GM21390 (cell line): ENCODE measurements around the gene SNX21.
"Not testable (repeated sequence)": the region's sequence is repeated elsewhere in the genome, so short reads cannot be mapped to it uniquely, and the experiment has no call there.

Experiments
- ATAC-seq: cut with Tn5 transposase; IDR thresholded peaks from one replicate; pipeline ENCODE4 v1.9.1; 2021; ENCODE audit not compliant: unreplicated experiment

SNX21 gene, protein sequence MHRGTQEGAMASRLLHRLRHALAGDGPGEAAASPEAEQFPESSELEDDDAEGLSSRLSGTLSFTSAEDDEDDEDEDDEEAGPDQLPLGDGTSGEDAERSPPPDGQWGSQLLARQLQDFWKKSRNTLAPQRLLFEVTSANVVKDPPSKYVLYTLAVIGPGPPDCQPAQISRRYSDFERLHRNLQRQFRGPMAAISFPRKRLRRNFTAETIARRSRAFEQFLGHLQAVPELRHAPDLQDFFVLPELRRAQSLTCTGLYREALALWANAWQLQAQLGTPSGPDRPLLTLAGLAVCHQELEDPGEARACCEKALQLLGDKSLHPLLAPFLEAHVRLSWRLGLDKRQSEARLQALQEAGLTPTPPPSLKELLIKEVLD

DNA sequence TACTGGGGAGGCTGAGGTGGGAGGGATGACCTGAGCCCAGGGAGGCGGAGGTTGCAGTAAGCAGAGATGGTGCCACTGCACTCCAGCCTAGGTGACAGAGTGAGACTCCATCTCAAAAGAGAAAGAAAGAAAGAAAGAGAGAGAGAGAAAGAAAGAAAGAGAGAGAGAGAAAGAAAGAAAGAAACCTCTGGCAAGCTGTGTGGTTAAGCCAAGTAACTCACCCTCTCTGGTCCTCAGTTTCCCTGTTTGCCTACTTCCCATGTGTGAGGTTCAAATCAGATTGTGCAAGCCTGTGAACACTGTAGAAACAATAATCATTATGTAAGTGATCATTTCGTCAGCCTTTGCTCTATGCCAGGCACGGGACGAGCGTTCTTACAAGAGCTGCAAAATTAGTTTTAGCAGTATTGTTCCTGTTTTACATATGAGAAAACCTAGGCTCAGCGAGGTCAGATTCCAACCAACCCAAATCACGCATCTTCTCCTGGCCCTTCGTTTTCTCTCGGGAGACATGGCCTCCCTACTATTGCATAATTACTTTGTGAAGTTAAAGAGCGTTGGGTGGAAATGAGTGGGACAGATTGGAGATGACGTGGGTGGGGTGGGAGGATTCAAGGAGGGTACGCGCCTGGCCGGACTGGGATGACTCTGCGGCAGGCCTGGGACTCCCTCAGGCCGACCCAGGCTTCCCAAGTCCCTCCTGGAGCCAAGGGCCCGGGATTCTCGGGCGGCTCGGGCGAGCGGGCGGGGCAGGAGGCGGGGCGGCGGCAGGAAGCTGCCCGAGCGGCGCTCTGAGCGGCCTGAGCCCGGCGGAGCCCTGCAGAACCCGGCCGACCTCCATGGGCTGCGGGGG is at the start of gene SNX21:
TSS of gene SNX21 (plus strand) at position 770 of the 853 bp plus-strand sequence. CDS start 121 bp downstream, outside the sequence.
- no peak for ATAC-seq

DNA sequence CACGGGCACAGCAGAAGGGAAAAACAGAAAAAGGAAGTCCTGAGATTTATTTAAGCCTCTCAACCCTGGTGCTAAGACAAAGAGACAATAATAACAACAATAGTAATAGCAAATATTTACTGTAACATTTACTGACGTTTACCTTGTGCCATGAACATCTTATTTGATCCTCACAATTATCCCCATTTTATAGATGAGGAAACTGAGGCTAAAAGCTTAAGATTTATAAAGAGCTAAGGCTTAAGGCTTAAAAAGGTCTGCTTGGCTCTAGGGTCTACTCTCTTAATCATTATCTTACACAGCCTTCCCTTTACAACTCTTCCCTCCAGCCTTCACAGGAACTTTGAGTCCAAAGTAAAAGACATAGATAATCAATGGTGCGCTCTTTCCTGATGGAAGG is 45.2 kb upstream of the SNX21 start:
- no peak for ATAC-seq

DNA sequence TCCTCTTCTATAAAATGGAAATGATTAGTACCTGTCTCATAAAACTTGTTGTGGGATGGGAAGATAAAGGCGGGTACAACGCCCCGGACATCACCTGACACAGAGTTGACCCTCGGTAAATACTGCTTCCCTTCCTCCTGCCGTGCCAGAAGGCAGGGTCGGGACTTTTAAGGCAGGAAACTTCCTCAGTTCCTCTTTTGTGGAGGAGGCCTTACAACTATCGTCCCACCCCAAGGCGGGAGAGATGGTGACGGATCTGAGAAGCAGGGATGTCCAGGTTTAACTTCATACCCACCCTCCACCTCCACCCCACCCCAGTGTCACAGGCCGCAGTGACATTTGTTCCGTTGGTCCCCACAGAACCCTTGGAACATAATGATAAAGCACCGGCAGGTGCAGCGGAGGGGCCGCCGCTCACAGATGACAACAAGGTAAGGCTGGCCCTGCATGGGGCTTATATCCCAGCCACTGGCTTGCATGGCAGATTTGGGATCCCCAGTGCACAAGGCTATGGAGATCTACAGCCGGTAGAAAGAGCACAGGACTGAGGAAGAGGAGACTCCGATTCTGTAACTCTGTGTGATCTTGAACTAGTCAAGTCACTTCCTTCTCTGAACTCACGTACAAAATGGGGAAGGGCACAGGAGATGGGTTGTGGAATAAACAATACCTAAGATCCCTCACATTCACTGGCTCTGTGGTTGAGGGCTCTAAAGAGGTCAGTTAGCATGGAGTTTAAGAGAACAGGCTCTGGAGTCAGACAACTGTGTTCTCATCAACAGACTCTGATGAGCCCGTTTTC is 41.1 kb upstream of the SNX21 start:
- ATAC-seq, result peak; percentile 15

DNA sequence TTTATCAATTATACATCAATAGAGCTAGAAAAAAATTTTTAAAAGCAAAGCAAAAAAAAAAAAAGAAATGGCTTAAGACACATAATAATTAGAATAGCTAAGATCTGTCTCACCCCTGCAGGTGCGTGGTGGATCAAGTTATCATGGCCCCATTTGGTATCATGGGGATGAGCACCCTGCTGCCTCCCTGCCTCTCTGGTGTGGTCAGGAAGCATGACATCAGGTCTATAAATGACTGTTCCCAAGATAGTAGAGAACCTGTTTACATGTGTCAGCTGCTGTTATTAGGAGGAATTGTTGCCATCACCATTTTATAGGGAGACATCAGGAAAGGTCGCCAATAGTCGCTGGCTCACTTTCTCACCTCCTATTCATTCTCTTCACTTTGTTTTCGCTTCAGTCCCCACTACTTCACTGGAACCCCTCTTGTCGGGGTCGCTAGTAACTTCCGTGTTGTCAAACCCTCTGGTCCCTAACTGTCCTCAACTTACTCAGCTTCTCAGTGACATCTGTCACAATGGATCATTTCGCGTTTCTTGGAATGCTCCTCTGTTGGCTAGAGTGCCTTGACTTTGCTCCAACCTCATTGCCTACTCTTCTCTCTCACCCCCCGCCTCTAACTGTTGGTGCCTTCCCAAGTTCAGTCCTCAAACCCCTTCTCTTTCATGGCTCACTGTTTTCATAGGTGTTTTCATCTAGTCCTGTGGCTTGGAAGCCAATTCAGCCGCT is 37.1 kb upstream of the SNX21 start:
- no peak for ATAC-seq

DNA sequence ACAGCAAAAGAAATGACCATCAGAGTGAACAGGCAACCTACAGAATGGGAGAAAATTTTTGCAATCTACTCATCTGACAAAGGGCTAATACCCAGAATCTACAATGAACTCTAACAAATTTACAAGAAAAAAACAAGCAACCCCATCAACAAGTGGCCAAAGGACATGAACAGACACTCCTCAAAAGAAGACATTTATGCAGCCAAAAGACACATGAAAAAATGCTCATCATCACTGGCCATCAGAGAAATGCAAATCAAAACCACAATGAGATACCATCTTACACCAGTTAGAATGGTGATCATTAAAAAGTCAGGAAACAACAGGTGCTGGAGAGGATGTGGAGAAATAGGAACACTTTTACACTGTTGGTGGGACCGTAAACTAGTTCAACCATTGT is 36.1 kb upstream of the SNX21 start:
- not testable (repeated sequence) for ATAC-seq

DNA sequence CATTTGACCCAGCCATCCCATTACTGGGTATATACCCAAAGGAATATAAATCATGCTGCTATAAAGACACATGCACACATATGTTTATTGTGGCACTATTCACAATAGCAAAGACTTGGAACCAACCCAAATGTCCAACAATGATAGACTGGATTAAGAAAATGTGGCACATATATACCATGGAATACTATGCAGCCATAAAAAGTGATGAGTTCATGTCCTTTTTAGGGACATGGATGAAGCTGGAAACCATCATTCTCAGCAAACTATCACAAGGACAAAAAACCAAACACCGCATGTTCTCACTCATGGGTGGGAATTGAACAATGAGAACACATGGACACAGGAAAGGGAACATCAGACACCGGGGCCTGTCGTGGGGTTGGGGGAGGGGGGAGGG is 35.6 kb upstream of the SNX21 start:
- not testable (repeated sequence) for ATAC-seq

DNA sequence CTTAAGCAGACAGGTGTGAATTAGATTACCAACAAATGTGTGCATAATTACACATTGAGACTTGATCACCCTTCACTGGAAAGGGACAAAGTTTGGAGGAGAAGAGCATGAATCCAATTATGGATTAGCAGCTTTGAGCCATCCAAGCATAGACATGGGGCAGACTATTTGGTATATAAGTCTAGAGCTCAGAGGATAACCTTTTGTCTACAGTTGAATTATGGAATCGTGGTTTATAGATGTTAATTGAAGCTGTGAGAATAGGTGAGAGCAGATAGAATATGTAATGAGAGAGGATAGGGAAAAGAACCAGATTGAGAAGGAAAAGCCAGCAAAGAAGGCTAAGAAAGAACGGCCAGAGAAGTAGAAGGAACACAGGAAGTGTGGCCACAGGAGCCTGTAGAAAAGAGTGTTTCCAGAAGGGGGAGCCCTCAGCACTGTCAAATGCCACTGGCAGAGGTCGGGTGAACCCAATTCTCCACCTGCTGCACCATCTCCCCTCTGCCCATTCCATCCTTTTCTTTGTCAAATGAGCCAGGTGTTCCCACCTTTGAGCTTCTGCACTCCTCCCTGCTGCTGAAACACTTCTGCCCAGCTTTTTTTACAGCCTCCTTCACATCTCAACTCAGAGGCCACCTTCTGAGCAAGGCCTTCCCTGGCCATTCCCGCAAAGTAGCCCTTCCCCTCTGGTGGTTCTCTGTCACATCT is 34.5 kb upstream of the SNX21 start:
- ATAC-seq, result peak; percentile 53

DNA sequence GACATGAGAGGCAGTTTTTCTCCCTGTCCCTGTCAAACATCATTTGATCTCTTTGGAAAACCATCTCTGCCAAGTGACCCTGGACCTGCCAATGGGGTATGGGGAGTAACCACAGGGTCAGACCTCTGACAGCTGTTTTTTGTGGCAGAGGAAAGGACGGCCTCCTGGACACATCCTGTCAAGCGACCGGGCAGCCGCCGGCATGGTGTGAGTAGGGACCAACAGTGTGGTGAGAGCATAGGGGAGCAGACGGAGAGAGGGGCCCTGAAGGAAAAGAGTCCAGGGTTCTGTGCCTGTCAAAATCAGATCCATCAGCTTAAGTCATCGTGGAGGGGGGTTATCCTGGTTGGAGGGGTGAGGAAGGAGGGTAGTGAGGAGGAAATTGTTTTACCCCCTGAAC is 31.7 kb upstream of the SNX21 start:
- ATAC-seq, result no peak

DNA sequence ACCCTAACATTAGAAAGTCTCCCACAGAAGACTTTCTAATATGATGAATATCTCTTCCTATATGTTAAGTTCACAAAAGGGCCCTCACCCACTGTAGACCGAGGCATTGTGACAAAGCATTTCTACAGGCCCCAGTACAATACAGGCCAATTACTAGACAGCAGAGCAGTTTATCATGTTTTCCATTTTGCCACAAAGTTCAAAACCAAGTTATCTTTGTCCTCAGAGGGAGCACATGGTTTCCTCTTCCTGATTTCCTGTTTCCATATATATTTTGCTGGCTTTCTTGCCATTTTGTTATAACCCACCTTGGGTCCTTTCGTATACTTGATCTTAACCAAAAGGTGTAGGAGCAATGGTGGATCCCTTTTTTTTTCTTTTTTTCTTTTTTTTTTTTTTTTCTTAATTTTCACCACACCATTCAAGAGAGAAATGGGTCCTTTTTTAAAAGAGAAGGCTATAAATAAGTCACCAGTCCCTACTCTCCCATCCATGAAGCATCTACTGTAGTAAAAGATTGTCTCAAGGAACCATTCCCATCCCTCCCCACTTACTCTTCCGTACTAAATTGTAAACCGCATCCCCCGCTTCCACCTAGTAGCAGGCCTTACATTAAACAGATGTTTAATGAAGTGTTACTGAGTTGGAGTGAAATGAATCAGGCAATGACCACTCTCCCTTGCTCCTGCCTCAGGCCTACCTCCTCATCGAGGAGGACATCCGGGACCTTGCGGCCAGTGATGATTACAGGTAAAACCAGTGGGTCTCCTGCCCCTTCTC is 23.2 kb upstream of the SNX21 start:
- ATAC-seq, result no peak

DNA sequence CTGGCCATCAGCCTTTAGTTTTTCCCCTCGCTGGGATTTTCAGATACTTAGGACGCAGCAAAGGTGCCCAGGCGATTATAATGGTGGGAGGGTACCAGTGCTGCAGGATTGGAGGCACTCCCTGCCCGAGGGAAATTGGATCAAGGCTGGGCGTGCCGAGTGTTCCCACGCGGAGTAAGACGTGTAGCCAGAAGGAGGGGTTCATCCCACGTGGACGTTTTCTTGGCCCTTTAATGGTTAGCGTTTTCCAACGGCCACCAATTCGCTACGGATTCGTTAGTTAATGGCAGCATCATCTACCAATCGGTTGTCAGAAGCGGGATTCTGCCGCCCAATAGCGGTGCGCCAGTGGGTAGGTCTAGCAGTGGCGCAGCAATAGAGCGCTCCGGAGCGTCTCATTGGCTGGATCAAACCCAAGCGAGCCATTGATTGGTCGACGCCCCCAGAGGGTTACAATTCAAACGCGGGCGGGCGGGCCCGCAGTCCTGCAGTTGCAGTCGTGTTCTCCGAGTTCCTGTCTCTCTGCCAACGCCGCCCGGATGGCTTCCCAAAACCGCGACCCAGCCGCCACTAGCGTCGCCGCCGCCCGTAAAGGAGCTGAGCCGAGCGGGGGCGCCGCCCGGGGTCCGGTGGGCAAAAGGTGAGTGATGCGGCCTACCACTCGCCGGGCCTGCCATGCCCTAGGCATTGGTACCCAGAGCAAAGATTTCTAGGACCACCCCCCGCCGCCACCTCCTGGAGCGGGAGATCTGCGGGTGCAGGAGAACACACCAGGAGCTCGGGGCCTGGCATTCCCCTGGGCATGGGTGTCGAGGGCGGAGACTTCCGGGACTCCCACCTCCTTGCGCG is 21.2 kb upstream of the SNX21 start, which contains the start of gene UBE2C:
TSS of gene UBE2C (plus strand) at position 488 of the 849 bp plus-strand sequence. CDS start at position 540, 52 bp downstream.
- peak; percentile 98 for ATAC-seq

DNA sequence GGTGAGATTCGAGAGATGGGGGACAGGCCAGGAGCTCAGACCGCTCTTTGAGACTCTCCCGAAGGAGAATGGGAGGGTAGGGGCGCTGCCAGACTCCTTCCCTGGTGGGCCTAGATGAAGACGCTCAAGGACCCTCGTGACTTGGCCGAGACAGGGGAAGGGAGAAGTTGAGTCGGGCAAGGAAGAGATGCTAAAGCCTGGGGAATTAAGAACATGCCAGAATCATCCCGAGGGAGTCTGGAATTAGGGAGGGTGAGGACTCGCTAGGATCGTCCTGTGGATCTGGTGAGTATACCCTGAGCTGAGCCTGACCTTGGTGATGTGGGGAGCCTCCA is 20.6 kb upstream of the SNX21 start:
- ATAC-seq, result no peak

DNA sequence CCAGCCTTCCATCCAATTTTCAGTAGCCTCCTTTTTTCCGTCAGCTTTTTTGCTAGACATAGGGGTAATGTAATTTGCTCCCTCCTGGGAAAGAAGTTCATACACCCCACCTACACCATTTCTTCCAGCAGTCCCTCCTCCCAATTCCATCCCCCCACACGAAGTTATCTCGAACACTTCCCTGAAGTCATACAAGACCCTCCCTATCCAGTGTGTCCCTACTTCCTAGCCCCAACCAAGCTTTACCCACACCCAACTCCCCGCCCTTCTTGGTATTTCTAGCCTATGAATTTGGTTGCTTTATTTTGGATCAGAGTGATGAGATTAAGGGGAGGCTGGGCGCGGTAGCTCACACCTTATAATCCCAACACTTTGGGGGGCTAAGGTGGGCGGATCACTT is 20.1 kb upstream of the SNX21 start:
- no peak for ATAC-seq

DNA sequence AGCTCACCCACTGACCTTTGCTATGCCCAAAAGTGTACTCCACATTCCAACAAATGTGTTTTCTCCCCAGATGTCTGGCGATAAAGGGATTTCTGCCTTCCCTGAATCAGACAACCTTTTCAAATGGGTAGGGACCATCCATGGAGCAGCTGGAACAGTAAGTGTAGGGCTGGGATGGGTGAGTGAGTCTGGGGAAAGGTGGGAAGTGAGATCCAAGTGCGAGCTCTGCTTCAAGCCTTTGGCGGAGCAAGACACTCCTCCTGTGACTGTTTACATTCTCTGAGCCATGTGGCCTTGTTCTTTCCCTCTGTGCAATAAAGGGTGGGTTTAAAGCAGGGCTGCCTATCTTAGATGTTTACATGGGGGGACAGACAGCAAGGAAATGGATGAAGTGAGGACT is 19.3 kb upstream of the SNX21 start:
- no peak for ATAC-seq

DNA sequence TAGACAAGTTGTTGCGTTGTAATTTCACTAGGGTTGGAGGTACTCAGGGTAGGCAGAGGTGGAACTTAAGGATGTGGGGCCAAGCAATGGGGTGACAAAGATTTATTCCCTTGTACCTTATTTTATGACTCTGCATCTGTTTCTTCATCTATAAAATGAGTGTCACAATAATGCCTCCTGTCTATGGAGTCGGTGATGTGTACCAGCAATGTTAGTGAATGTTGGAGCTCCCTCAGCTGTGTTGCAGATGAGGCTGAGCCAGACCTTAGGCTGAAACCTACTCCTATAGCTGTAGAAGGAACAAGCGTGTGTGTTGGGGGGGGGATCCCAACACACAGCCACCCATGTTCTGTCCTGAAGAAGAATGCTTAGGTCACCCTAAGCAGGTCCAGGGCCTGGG is 16.6 kb upstream of the SNX21 start:
- no peak for ATAC-seq

DNA sequence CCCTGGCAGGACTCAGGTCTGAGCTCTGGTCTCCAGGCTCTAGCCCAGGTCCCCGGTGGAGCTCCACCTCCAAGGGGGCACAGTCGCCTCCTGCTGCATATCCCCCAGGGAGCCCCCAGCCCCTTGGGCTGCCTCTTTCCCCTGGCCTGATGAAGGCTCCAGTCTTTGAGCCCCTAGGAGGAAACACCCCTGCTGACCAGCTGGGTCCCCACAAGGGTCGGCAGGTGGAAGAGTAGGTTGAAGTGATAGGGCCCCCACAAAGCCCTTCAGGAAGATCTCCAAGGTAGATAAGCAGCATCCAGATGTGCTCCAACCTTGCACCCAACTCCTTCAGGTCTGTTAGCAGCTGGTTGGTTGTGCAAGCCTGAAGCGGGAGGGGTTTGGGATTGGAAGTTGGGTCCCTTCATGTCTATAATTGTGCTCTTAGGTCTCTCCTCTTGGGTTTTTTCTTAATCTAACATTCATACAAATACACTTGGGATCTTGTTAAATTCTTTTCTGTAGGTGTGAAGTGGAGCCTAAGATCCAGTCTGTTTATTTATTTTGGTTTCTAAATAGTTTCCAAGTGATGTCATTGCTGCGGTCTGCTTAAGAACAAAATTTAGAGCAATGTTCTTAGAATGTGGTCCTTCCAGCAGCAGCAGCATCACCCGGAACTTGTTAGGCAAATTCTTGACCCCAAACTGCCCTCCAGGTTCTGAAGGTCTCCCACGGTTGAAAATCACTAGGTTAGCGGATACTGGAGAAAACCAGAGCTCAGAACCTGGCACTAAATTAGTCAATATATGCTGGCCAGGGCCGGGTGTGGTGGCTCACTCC is 16.0 kb upstream of the SNX21 start:
- ATAC-seq, result no peak

DNA sequence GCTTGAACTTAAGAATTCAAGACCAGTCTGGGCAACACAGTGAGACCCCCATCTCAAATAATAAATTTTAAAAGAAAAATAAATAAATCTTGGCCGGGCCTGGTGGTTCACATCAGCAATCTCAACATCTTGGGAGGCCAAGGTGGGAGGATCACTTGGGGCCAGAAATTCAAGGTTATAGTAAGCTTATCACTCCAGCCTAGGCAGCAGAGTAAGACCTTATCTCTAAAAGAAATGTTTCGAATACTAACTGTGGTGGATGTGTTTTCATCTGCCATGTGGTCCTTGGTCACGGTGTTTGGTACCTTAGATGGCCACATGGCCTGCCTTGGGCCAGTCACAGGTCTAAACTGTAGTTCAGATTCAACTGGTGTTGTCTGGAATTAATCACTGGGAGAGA is 15.4 kb upstream of the SNX21 start:
- ATAC-seq, result no peak

DNA sequence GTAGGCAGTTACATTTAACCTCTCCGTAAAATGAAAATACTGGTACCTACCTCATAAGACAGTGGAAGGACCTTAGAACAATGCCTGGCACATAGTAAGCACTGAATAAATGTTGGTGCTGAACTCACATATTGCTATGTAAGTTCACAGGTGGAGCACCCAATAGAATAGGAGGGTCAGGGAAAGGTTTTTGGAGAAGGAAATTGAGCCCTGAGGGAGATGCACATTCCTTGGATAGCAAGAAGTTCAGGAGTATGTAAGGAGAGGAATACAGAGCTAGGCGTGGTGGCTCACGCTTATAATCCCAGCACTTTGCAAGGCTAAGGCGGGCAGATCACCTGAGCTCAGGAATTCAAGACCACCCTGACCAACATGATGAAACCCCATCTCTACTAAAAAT is 14.1 kb upstream of the SNX21 start:
- ATAC-seq, result no peak

DNA sequence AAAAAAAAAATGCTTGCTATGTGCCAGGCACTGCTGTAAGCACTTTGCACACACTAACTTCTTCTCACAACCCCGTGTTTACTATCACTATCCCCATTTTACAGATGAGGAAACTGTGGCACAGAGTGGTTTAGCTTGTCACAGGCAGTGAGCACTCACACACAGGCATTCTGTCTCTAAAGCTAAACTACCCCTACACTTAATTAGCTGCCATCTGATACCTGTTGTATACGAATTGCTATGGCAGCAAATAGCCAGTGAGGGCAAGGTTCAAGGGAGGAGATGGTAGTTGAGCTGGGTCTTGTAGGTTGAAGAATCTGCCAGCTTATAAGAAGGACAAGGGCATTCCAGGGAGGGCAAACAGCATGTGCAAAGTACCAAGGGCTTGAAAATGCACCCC is 11.7 kb upstream of the SNX21 start:
- ATAC-seq, result no peak
